ENCODE measurements around the gene DOC2B. TPM values are rescaled to one million over a fixed set of nuclear protein-coding genes. Genes with fewer than 3 reads are reported as not detected.
"Not testable (repeated sequence)": the region's sequence is repeated elsewhere in the genome, so short reads cannot be mapped to it uniquely, and the experiment has no call there.

Gene DOC2B
- total and polyA plus RNA-seq, 2 of the 13 experiments (the other 11 are each of a cell fraction or from before 2014, with no cell fraction given) = 0.09 to 0.22 TPM

DNA sequence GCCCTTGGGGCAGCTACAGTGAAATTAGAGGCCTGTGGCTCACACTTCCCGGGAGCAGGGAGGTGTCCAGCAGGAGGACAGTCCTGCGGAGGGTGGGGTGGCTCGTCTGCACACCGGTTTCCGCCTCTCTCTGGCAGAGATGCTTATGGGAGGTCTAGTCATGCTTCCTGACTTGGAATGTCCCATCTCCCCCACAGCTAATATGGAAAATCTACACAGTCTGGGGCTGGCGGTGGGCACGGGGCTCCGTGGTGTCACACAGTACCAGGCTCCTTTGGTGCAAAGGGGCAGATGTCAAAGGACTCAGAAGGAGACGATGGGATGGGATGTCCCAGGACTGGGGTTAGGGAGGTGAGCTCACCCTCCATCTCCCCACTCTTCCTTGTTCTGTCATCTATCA is 44.1 kb upstream of the DOC2B start:
- no peaks in the 10 kb centered on the region for H3K36me3 ChIP-seq (replicated peaks in 1 of 2; ENCODE audit: control insufficient read depth in 1 of 2, insufficient read depth in 2 of 2, low read length in 2 of 2)
- intact Hi-C loops (cut with micrococcal nuclease; ENCODE audit: unreplicated experiment) (no loop called here), in situ Hi-C loops (cut with HindIII; ENCODE audit: extremely low pct_ligation_motif_present, low pct_unique_long_range_greater_than_20kb) (no loop called here)
- no peak overlapping the region for H2AFZ ChIP-seq (ENCODE audit: low read length)
- TF ChIP-seq ZFP90 (CRISPR knock-in tag; IDR thresholded peaks at IDR 0.05; ENCODE audit: borderline replicate concordance) (no peak), ZNF343 (CRISPR knock-in tag; IDR thresholded peaks at IDR 0.05) (no peak), PHF21A (CRISPR knock-in tag; IDR thresholded peaks at IDR 0.05) (no peak), NR1H2 (CRISPR knock-in tag; IDR thresholded peaks at IDR 0.05; ENCODE audit: borderline replicate concordance, low read depth) (no peak), FOSL2 (CRISPR knock-in tag; IDR thresholded peaks at IDR 0.05) (no peak), ZNF564 (CRISPR knock-in tag; IDR thresholded peaks at IDR 0.05) (no peak)
- WGBS (ENCODE audit: low lambda C conversion rate) = 92% methylated on average over 6 of the region's 9 CpGs
- FAIRE-seq (no peak), DNase-seq (ENCODE audit: low spot score) (no peak), ATAC-seq (no peak)
- no peaks in the 10 kb centered on the region for H3K4me1 ChIP-seq (ENCODE audit: insufficient read depth, low read length)
- H4K20me1 ChIP-seq (ENCODE audit: insufficient read depth, low read length) = no peaks in the 10 kb centered on the region
- POLR2A ChIA-PET = no interaction called here
- H3K79me2 ChIP-seq (ENCODE audit: insufficient read depth, low read length) = no peaks in the 10 kb centered on the region
- H3K9me3 ChIP-seq (ENCODE audit: low read length) = no peaks in the 10 kb centered on the region
- no peak overlapping the region for H3K4me2 ChIP-seq (ENCODE audit: low read depth, low read length)
- no peak overlapping the region for H3K27ac ChIP-seq (ENCODE audit: extremely low read length, insufficient read depth, low read length)
- CTCF ChIA-PET (ENCODE audit: low intra/inter-chr PET ratio, low total read pairs) = no interaction called here
- no peak overlapping the region for H3K4me3 ChIP-seq (replicated peaks in 1 of 3; ENCODE audit: insufficient read depth in 1 of 3, low read depth in 2 of 3, low read length in 3 of 3)
- no peaks in the 10 kb centered on the region for H3K27me3 ChIP-seq (ENCODE audit: control insufficient read depth in 1 of 2, insufficient read depth in 2 of 2, low read length in 2 of 2)
- no TSS peak for BruUV-seq (replicated peaks)
- H3K9ac ChIP-seq (ENCODE audit: insufficient read depth, low read depth, low read length) = no peak overlapping the region

DNA sequence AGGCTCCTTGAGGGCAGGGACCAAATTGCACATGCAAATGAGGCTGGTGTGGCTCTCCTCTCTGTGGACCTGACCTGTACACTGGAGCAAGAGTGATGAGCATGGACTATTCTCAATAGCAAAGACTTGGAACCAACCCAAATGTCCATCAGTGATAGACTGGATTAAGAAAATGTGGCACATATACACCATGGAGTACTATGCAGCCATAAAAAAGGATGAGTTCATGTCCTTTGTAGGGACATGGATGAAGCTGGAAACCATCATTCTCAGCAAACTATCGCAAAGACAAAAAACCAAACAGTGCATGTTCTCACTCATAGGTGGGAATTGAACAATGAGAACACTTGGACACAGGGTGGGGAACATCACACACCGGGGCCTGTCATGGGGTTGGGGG is 43.1 kb upstream of the DOC2B start:
- POLR2A ChIA-PET; H2AFZ ChIP-seq (ENCODE audit: low read length); BruUV-seq (replicated peaks); H4K20me1 ChIP-seq (ENCODE audit: insufficient read depth, low read length); H3K4me2 ChIP-seq (ENCODE audit: low read depth, low read length); intact Hi-C loops (cut with micrococcal nuclease; ENCODE audit: unreplicated experiment); H3K4me3 ChIP-seq (replicated peaks in 1 of 3; ENCODE audit: insufficient read depth in 1 of 3, low read depth in 2 of 3, low read length in 3 of 3); in situ Hi-C loops (cut with HindIII; ENCODE audit: extremely low pct_ligation_motif_present, low pct_unique_long_range_greater_than_20kb); FAIRE-seq; H3K27me3 ChIP-seq (ENCODE audit: control insufficient read depth in 1 of 2, insufficient read depth in 2 of 2, low read length in 2 of 2); DNase-seq (ENCODE audit: low spot score); H3K36me3 ChIP-seq (replicated peaks in 1 of 2; ENCODE audit: control insufficient read depth in 1 of 2, insufficient read depth in 2 of 2, low read length in 2 of 2); H3K9ac ChIP-seq (ENCODE audit: insufficient read depth, low read depth, low read length); H3K9me3 ChIP-seq (ENCODE audit: low read length); ATAC-seq; CTCF ChIA-PET (ENCODE audit: low intra/inter-chr PET ratio, low total read pairs); H3K27ac ChIP-seq (ENCODE audit: extremely low read length, insufficient read depth, low read length); H3K4me1 ChIP-seq (ENCODE audit: insufficient read depth, low read length); H3K79me2 ChIP-seq (ENCODE audit: insufficient read depth, low read length): not testable (repeated sequence)
- 95% methylated on average over 2 of the region's 2 CpGs for WGBS (ENCODE audit: low lambda C conversion rate)

Data from HepG2 (cell line).